HG03571 (cell line): ENCODE data around the gene CACNA2D4.

Experiments
- ATAC-seq: cut with Tn5 transposase; IDR thresholded peaks from one replicate; pipeline ENCODE4 v1.9.1; 2021; ENCODE audit not compliant: unreplicated experiment

CACNA2D4 gene

DNA sequence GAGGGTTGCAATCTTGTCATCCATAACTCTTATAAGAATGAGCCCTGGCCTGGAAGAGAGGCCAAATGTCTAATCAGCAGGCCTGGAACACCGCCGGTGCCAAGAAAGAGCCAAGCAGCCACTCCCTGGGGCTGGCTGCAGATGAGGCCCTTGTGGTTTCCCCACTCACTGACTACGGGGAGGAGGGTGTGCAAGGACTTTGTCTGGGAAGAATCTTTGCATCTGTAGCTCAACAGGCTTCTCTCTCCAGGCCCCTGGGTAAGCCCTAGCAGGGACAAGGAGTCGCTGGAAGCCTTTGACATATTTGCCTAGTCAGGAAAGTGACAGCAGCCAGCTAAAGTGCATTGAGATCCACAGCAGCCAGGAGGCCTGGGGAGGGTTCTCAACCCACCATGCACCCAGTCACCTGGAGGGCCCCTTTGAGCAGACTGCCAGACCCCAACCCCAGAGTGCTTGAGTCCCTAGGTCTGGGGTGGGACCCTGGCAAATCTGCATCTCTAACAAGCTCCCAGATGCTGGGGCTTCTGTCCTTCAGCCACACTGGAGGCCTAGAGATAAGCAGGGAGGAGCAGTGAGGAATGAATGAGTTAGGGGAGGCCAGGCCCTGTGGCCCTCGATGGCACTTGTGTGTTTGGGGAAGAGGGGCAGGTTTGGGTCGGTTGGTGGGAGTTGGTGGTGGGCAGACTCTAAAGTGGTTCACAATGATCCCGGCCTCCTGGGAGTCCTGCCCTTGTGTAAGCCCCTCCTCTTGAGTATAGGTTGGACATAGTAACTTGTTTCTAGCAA is 112.0 kb downstream of the CACNA2D4 start:
- no peak for ATAC-seq

DNA sequence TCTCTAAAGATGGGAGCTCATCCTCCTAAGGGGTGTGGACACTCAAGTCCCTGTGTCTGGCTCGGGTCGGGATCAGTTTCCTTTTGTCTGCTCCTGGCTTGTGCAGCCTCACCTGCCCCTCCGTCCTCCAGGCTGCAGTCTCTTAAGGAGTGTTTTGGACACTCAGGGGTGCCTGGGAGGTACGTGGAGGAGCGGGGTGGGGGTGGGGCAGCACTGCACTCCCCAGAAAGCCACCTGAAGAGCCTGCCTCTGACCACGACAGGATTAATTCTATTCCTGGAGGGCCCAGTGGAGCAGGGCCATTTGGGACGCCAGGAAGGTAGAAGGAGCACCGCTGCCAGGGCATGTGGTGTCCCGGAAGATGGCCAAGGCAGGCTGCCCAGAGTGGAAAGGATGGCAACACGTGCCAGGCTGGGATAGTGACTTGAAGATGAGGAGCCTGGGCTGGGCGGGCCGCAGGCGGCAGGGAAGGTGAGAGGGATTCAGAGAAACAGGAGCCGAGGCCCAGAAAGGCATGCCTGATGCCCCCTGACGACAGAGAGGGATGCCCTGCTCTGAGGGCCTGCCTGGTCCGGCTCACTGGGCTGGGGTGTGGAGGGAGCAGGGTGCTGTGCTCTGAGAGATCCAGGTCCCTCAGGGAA is 112.9 kb downstream of the CACNA2D4 start:
- ATAC-seq = no peak

GRCh38 chr12:1804545-1805332 is 113.7 kb downstream of the CACNA2D4 start:
- peak; percentile 82 for ATAC-seq

GRCh38 chr12:1803736-1804135 is 114.7 kb downstream of the CACNA2D4 start:
- no peak for ATAC-seq

DNA sequence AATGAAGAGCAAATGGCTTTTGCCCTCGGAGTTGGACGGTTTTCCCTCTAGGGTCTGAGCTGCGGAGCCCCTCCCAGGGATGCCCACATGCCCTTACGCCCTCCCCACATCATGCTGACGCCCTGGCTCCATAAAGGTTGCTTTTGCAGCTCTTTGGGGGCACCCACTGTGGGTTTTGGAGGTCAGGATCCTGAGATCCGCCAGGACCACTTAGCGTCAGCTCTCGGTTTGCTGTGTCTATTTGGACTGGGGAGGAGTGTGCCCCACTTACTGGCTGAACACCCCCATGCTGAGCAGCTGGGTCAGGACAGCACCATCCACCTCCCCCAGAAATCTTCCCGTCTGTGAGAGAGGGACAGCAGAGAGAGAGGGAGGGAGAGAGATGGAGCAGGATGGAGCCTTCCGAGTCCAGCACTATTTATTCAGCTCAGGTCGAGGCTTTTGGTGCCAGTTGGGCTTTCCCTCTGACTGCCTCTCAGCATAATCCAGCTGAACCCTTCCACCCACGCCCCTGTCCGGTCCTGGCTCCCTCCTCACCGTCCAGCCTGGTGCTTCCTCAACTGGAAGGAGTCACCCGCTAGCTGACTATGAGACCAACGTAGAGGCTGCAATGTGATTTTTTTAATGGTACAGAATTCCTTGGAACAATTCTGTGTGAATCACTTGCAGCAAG is 117.0 kb downstream of the CACNA2D4 start:
- no peak for ATAC-seq

GRCh38 chr12:1800401-1801302 is 117.8 kb downstream of the CACNA2D4 start:
- no peak for ATAC-seq

GRCh38 chr12:1799882-1800400 is 118.5 kb downstream of the CACNA2D4 start:
- ATAC-seq = no peak

GRCh38 chr12:1799051-1799881 is 119.2 kb downstream of the CACNA2D4 start:
- ATAC-seq = no peak

DNA sequence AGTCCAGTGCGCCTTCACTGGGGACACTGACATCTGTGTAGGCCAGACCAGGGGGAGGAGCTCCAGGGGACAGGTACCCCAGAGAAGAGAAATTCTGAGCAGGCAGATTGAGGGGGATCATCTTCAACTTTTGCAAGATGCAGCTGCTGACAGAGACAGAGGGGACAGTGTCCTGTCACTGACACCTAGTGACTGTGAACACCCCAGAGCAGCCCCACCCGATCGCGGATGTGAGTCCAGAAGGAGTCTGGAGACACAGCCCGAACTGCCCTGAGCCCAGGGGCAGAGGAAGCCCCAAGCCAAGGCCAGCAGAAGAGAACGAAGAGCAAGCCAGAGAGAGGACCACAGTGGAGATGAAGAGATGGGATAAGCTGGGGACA is 119.8 kb downstream of the CACNA2D4 start:
- no peak for ATAC-seq

GRCh38 chr12:1797991-1798640 is 120.3 kb downstream of the CACNA2D4 start:
- ATAC-seq = no peak

- ATAC-seq = no peak
Observed at GRCh38 chr12:1797011-1797901, 121.2 kb downstream of the CACNA2D4 start.

GRCh38 chr12:1796515-1797010 is 121.9 kb downstream of the CACNA2D4 start:
- peak; percentile 12 for ATAC-seq

GRCh38 chr12:1795785-1796514 is 122.5 kb downstream of the CACNA2D4 start:
- peak; percentile 88 for ATAC-seq

DNA sequence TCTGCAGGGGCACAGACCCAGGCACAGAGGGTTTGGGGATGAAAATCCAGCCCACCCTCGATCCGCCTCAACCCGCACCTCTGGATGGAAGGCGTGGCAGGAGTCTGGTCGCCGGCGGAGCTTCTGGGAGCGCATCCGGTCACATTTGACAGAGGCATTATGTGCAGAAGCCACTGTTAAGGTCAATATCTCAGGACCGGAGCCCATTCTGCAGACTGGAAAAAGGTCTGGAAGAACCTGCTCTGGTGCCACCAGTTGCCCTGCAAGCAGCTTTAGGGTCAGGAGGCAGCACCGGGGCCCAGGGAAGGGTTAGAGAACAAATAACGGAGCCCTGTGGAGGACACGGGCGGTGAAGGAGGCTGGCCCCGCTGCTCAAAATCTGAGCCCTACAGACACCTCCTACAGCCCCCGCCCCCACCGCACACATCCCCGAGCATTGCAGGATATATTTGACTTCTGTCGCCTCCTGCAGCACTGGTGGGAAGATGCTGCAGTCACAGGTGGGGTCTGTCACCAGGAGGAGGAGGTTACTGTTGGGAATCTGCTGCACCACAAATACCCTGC is 123.1 kb downstream of the CACNA2D4 start:
- ATAC-seq = no peak

- ATAC-seq = no peak
Observed at GRCh38 chr12:1794440-1795090, 123.9 kb downstream of the CACNA2D4 start.
